LNCAP (cell line): ENCODE data around the gene CCDC180.

Experiments
- TF ChIP-seq, protein P1 (sequence below): fragments of 450-650 bp; IDR thresholded peaks from 2 replicates; pipeline ENCODE4 v1.5.1; 2017; ENCODE audit warnings: mild to moderate bottlenecking

The CCDC180 gene

DNA sequence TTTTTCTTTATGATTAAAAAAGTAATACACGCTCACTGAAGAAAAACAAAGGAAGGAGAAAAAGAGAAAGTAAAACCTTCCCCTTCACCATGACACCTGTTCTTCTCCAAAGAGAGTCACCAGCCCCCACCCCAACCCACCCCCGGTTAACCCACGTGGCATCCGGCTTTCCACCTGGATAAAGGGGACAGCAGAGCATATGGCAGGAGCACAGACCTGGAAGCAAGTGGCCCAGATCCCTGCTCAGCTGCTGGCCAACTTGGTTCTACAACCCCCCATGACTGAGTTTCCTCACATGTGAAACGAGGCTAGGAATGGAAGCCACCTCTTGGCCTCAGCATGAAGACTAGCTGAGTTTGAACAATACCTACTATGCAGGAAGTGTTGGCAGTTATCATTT is 5.1 kb downstream of the CCDC180 start:
- TF ChIP-seq, protein P1, sequence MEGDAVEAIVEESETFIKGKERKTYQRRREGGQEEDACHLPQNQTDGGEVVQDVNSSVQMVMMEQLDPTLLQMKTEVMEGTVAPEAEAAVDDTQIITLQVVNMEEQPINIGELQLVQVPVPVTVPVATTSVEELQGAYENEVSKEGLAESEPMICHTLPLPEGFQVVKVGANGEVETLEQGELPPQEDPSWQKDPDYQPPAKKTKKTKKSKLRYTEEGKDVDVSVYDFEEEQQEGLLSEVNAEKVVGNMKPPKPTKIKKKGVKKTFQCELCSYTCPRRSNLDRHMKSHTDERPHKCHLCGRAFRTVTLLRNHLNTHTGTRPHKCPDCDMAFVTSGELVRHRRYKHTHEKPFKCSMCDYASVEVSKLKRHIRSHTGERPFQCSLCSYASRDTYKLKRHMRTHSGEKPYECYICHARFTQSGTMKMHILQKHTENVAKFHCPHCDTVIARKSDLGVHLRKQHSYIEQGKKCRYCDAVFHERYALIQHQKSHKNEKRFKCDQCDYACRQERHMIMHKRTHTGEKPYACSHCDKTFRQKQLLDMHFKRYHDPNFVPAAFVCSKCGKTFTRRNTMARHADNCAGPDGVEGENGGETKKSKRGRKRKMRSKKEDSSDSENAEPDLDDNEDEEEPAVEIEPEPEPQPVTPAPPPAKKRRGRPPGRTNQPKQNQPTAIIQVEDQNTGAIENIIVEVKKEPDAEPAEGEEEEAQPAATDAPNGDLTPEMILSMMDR, result no peak

DNA sequence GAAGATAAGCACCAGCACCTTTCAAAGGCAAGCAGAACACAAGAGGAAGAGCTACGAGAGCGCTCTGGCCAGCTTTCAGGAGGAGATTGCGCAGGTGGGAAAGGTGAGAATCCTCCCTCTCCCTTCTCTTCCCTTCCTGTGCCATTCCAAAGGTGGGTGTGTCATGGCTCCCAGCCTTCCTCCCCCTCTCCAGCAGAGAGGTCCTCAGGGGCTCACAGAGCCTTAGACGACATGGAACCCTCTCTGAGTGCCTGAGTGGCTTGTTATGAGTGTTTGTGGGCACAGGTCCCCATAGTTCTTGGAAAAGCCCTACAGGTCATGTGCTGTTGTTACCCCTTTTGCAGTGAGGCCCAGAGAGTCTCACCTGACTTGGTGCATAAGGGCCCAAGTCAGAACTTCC is 5.8 kb downstream of the CCDC180 start:
- TF ChIP-seq, protein P1, result no peak

DNA sequence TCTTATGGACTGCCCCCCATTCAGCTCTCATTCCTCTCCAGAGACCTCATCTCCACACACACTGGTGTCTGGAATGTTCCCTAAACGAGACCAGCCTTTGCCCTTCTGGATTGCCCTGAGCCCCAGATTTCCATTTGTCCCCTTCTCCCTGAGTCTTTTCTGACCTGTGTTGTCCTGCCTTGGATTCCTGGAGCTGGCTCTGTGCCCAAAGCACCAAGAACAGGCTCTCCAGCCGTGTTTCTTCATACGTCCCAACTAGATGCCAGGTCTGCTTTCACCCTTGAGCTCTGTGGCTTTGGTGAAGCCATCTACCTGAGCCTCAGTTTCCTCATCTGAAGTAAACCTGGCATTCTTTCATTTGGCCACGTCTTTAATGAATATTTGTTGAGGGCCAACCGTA is 6.3 kb downstream of the CCDC180 start:
- TF ChIP-seq, protein P1, result no peak

GRCh38 chr9:97314503-97314902 is 7.0 kb downstream of the CCDC180 start:
- TF ChIP-seq, protein P1, result no peak

GRCh38 chr9:97315550-97315949 is 8.1 kb downstream of the CCDC180 start:
- TF ChIP-seq, protein P1, result no peak

DNA sequence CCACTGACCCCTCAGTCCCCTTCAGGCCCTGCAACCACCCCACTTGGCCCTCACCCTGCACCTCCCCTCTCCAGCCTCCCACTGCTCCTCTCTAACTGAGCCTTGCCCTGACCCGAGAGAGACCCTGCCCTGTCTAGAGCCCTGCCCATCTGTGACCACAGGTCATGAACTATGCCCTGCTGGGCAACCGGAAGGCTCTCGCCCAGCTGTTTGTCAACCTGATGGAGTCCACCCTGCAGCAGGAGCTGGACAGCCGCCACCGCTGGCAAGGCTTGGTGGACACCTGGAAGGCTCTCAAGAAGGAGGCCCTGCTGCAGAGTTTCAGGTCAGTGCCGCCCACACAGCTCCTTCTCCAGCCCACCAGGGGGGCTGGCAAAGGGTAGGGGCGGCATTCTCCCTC is 9.4 kb downstream of the CCDC180 start:
- TF ChIP-seq, protein P1, result no peak

DNA sequence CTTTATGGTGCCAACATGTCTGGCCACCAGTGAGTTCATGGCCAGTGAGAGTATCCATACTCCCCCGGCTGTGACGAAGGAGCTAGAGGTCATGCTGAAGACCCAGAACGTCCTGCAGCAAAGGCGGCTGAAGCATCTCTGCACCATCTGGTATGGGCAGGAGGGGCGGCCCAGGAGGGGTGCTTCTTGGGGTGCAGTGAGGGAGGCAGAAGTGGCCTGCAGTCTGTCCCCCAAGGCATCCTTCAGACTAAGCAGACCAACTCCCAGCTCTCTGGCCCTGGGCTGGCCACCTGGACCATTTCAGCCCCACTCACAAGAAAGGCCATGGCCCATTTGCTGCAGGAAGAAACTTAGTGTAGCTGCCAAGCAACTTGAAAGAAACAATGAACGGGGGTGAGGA is 11.0 kb downstream of the CCDC180 start:
- TF ChIP-seq, protein P1, result no peak

GRCh38 chr9:97319395-97319794 is 11.9 kb downstream of the CCDC180 start:
- TF ChIP-seq, protein P1, result no peak
